GM12865 (cell line): ENCODE data around the gene DOK7.

ENCODE experiments used
- DNase-seq: peaks from one replicate; pipeline ENCODE4 v3.0.0; 2010; ENCODE audit warnings: low read depth
- H3K4me3 ChIP-seq: 2 replicates; pipeline ENCODE4 v1.5.1; 2011; ENCODE audit warnings: mild to moderate bottlenecking, low read depth, low read length, control low read depth
- CTCF ChIP-seq: IDR thresholded peaks from 2 replicates; pipeline ENCODE4 v1.5.1; 2011; ENCODE audit warnings: low read length, control low read depth, low read depth, inconsistent platforms; ENCODE audit not compliant: insufficient read depth; ENCODE audit errors: missing control alignments

The DOK7 gene

GRCh38 chr4:3485886-3486540, 22.9 kb downstream of the DOK7 start:
- DNase-seq = no peak
- no peak overlapping the region for H3K4me3 ChIP-seq
- no peak for TF ChIP-seq CTCF

GRCh38 chr4:3486541-3487540, 23.7 kb downstream of the DOK7 start:
- H3K4me3 ChIP-seq = no peak overlapping the region
- DNase-seq = no peak
- no peak for TF ChIP-seq CTCF

- no peak overlapping the region for H3K4me3 ChIP-seq
- no peak for TF ChIP-seq CTCF
- no peak for DNase-seq
These were observed 24.8 kb downstream of the DOK7 start for GRCh38 chr4:3487861-3488260.

- no peak for DNase-seq
- H3K4me3 ChIP-seq = no peak overlapping the region
These were observed 25.7 kb downstream of the DOK7 start for GRCh38 chr4:3488820-3489219.

GRCh38 chr4:3489451-3489962, 26.4 kb downstream of the DOK7 start:
- DNase-seq = peak; percentile 30
- TF ChIP-seq CTCF = no peak
- H3K4me3 ChIP-seq = no peak overlapping the region

More at GRCh38 chr4:3488820-3489219, 25.7 kb downstream of the DOK7 start:
- TF ChIP-seq CTCF = no peak

- DNase-seq = no peak
- TF ChIP-seq CTCF = no peak
- no peak overlapping the region for H3K4me3 ChIP-seq
These were observed 28.7 kb downstream of the DOK7 start for GRCh38 chr4:3491681-3492405.
